HG03457 (cell line): ENCODE results near the gene EBLN2.
"Not testable (repeated sequence)": the region's sequence is repeated elsewhere in the genome, so short reads cannot be mapped to it uniquely, and the experiment has no call there.

Experiments used
- ATAC-seq: cut with Tn5 transposase; IDR thresholded peaks from one replicate; pipeline ENCODE4 v1.9.1; 2021; ENCODE audit warnings: moderate number of reproducible peaks; ENCODE audit not compliant: unreplicated experiment

EBLN2 gene

DNA sequence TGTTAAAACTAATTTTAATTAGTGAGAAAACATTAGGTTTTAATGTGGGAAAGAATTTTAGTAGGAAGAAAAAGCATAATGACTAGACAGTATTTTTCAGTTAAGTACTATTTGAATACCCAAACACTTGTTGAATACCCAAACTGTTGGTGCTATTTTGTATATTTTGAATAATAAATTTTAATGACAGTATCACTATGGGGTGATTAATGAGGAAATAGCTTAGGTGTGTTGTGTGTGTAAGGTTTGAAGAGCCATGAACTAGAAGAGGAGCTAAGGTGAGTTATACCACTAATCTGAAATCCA, 4.7 kb upstream of the EBLN2 start:
- ATAC-seq: no peak

DNA sequence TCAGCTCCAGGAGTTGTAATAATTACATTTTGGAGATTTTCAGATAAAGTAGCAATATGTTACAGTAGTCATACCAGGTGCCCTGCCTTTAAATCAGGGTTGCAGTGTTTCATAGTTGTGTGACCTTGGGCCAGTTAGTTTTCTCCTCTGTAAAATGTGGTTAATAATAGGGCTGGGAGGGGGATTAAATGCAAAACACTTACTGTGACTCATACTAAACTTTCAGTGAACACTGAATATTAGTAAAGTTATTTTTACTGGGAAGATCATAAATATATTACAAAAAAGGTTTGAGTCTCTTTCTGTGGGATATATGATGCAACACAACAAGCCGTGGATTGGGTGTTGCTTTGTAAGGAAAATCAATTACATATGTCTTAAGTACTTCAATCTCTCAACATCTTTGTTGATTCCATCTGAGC, 1.1 kb upstream of the EBLN2 start:
- no peak for ATAC-seq

DNA sequence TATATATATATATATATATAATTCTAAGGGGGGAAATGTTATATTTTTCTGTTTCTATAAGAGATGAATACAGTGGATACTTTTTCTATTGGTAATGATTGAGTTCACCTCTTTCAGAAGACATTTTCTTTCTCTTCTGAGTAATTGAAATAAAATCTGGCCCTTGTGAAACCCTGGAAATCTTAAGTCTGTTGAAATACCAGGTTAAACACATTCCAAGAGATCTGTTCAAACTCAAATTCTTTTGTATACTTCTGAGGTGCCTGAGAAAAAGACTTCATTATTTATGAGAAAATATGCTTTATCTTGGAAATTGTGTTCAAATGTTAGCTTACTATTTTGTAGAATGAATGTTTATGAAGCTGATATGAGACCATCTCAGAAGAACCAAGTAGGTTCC, 4.8 kb downstream of the EBLN2 start:
- ATAC-seq: not testable (repeated sequence)

DNA sequence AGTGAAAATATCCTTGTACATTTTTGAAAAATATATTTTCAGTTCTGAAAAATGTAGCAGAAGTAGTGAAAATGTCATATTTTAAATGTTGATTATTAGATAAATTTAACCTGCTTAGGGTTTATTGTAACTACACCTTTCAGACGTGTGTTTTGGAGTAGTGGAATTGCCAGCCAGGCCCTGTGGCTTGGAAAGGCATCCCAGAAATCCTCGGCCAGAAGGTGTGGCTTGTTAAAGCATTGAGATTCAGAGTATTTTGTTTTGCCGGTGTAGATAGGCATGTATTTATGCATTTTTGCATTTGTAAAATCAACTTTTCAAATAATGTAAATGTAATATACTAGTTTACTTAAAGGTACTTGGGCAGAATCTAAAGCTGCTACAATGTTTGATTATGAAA, 7.0 kb downstream of the EBLN2 start:
- no peak for ATAC-seq

DNA sequence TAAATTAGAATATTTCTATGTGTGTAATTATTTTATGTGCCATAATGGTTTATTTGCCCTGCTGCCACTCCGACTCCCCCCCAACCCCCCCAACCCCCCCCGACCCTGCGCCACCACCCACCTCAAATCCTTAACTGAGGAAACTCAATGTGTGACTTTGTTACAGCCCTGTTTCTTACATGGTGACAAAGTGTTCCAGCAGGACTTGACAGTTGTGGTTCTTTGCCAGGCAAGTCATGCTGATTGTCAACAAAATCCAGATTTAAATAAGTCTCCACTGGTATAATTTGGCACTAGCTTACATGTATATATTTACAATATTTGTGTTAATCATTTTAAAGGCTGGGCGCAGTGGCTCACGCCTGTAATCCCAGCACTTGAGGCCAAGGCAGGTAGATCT, 7.7 kb downstream of the EBLN2 start:
- ATAC-seq: no peak

DNA sequence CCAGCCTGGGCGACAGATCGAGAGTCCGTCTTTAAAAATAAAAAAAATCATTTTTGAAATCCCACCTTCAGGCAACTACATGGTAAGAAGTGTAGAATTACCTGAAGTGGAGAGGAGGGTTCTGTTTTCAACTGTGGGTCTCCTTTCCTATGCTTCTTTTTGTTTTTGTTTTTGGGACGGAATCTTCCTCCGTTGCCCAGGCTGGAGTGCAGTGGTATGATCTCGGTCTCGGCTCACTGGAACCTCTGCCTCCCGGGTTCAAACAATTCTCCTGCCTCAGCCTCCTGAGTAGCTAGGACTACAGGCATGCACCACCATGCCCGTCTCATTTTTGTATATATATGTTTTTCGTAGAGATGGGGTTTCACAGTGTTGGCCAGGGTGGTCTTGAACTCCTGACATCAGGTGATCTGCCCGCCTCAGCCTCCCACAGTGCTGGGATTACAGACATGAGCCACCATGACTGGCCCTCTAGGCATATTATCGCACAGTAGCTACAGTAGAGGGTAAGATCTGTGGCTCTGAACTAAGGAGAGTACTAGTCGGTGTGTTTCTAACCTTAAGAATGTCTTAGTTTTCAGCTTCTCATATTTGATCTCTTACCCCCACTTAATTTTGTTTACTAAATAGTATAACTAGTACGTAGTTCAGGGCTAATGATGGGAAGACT, 8.5 kb downstream of the EBLN2 start:
- ATAC-seq: no peak

DNA sequence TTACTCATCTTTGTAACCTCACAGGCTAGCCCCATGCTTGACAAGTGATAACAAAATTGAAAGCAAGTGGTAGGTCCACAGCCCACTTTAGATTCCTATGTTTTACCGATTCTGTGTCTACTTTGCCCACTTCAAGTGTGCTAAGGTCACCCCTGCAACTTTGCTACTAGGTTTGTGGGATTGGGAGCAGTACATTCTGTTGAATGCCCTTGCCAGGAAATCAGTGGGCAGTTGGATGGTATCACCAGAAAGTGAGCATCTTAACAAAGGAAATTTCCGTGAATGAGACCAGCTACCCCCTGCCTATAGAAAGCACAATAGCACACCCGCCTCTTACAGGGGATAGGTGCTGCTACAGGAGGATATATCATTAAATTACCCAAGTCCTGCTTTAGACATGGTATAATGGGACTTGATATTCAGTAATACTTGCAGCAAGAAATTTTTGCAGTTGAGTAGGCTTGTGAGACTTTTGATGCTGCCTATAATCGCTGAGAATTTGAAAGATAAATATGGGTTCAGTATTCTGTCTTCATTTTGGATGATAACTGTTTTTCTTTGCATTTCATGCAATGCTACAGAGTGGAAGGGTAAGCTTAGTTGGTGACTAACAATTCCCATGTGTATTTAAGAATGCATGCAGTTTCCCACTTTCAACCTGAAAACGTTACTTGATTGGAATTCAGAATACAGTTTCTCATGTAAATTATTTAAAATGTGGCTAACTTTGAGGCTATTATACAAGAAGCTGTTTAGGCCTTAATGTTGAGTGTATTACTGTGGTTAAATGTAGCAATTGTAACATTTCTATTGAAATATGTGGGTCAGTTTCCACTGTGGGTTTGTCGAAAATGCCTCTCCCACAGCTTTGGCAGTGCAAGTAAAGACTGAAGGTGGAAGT, 9.5 kb downstream of the EBLN2 start:
- ATAC-seq: no peak

DNA sequence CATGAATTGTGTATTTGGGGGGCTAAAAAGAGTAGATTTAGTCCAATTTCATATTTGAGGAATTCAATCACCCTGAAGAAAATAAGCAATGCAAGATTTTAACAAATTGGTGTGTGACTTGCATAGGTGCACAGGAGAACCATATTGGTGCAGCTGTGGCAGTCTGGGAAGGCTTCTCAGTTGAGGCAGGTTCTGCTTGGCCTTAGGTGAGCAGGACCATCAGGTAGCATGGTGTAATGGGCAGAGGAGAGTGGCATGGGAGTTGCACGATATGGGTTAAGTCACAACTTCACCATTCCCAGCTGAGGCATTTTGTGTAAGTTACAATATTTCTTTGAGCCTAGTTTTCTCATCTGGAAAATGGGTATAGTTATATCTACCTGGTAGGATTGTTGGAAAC, 10.5 kb downstream of the EBLN2 start:
- no peak for ATAC-seq

DNA sequence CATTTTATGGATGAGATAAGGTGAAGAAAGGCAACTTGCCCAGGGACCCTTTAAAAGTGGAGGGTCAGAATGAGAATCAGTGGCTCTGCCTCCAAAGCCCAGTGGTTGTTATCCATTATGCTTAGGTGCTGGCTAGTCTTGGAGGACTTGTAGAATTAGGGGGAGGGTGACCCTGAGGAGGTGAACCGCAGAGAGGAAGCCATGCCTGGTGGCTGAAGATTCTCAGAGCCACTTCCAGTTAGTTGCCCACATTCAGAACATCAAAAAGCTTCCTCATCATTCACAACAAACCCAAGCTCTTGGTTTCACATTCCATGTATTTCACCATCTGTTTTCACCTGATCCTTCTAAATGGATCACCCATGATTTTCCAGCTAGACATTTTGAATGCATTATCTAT, 11.2 kb downstream of the EBLN2 start:
- no peak for ATAC-seq

DNA sequence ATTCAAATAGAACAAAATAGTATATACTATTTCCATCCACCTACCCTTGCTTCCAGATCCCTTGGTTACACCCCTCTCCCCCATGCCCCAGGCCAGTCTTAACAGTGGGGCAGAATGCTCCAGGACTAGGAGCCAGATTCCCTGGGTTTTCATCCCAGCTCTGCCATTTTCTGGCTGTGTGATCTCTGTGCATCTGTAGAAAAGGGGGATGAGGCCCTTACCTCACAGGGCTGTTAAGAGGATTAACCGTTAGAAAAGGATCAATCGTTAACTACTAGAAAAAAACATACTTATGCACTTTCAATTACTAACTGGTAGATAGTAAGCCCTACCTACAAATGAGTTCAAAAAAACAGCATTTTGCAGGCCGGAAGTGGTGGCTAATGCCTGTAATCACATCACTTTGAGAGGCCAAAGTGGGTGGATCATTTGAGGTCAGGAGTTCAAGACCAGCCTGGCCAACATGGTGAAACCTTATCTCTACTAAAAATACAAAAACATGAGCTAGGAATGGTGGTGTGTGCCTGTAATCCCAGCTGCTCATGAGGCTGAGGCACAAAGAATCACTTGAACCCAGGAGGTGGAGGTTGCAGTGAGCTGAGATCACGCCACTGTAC, 11.7 kb downstream of the EBLN2 start:
- ATAC-seq: no peak

DNA sequence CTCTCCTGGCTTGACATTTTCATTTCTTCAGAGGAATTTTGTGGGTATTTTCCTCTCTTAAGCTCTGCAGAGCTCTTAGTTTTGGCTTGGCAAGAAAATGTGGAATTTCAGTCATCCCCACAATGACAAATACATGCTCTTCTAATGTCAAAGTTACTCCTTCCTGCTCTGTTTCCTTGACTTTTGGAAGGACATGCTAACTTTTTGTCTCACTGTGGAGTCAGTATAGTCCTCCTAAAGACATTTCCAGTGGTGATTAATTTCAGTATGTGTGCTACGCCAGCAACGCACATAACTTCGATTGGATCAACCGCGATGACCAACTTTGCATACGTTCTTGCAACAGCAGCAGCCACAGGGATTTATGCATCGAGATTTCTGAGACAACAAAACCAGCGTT, 13.3 kb downstream of the EBLN2 start:
- no peak for ATAC-seq

DNA sequence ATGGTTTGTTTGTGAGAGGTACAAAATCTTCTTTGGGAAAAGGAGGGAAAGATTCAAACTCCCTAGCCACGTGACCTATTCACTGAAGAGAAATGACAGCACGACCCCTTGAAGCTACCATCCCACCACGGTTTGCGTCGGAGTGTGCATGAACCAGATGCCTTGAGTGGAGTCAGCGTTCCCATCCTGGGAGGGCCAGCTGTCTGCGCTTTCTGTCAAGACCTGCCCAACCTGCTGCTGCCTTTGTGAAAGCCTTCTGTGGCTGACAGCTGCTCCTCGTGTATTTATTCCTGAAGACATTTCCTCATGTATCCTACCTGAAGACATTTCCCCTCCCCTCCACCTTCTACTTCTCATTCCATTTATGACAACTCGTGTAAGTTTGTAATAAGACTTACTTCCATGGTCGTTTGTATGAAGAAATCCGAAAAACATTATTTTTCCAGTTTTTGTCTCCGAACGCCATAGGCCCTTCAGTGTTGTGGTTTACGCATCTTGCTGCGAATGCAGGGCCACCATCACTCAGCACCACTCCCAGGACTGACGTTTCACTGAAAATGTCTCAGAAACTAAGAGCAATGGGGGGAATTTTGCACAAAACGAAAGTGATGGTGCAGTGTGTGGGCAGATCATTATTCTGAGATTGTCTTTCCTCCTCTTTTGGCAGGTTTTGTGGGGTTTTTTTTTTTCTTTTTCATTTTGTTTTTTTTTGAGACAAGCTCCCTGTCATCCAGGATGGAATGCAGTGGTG, 18.9 kb downstream of the EBLN2 start:
- ATAC-seq: no peak

DNA sequence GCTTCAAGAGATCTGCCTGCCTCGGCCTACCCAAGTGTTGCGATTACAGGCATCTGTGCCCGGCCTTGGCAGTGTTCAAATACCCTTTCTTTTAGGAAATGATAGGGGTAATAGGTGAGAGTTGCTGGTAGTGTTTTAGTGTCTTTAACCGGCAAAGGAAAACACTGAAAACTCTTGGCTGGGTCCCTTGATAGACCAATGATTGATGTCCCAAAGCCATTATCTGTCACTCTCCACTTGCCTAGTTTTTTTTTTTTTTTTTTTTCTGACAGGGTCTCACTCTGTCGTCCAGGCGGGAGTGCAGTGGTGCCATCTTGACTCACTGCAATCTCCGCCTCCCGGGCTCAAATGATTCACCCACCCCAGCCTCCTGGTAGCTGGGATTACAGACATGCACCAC, 19.7 kb downstream of the EBLN2 start:
- no peak for ATAC-seq

DNA sequence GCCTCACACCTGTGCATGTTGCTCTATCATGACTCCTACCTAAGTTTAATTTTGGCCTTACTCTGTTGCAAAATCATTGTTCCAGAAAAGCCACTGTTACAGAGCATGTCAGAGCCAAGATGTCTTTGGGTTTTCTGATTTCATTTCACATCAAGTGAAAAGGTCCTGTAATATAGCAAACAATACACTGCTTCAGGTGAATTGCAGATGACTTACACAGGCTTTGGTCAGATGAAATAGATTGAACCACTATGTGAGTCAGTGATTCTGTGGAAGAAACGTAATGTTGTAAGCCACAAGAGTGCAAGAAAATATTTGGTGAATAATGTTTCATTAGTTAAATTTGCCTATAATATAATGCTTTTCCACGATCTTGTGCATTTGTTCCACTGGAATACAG, 22.7 kb downstream of the EBLN2 start:
- no peak for ATAC-seq

DNA sequence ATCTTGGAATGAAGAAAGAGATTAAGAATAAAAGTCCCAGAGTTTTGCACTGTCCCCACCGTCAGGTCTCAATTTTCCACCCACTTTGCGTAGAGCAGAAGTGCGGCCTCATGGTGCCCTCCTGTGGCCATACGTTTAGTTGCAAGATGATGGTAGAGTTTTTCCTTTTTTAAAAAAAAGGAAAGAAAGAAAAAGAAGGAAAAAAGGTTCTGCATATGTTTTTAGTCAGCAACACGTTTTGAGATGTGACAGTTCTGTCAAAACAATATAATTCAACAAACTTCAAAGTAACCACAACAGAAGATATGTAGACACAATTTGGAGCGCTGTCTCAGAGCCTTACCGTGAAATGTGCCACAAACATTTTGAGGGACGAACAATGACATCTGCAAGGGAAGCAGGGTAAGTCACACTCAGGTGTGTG, 24.6 kb downstream of the EBLN2 start:
- ATAC-seq: no peak

DNA sequence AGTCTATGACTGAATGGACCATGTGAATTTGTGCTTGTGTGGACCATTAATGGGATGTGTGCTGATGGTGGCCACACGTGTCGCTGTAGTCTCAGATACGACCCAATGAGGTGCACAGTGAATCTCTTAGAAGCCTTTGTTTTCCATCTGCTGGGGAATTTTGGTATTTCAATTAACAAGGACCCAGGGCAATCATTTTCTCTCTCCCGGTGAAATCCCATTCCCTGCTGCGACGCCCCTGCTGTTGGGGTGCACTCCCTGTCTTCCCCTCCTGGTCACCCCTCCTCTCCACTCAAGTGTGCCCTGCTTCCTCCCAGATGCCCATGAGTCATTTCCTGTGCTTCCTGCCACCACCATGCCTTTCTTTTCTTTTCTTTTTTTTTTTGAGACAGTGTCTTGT, 32.7 kb downstream of the EBLN2 start:
- no peak for ATAC-seq

DNA sequence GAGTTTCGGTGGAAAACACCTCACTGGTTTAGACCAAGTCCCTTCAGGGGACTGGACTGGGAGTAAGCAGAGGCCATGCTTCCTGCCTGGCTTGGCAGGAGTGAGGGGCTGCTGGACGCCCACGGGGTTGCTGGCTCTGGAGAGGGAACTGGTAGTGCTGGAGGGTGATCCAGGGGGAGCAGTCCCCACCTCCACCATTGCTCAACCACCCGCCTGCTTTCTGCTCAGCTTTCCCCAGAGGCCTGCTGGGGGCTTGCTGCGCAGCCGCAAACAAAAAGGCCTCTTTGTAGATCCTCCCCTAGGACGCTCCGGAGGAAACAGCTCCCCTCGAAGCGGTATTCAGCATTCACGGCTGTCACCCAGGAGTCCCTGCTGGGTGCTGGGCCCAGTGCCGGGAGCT, 33.5 kb downstream of the EBLN2 start:
- ATAC-seq: no peak

DNA sequence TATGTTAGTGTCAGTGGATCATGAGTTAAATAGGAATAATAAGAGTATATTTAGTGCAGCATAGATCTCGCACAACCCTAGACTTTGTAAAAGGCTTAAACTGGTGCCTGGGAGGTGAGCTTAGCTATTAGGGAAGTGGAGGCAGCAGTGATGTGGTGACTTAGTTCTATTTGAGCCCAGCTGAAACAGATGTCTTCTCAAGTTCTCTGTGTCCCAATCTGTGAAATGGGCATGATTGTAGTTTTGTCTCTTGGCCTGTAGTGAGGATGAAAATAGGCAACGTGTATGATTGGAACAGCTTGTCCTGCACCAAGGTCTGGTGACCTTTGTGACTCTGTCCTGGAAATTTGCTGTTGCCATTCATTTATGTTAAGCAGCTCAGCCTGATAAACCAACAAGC, 34.7 kb downstream of the EBLN2 start:
- no peak for ATAC-seq

DNA sequence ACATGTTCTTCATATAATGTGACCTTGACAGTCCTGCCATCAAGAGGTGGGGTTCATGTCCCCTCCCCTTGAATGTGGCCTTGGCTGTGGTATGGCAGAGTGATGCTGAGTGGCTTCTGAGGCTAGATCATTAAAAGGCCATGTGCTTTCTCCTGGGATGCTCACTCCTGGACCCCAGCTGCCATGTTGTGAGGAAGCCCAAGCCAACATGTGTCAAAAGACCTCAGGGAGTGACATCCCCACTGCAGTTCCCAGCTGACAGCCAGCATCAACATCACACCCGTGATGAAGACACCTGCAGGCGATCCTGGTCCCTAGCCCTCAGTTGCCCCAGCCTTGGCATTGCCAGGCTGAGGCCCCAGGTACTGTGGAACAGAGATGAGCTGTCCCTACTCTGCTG, 36.6 kb downstream of the EBLN2 start:
- ATAC-seq: no peak

DNA sequence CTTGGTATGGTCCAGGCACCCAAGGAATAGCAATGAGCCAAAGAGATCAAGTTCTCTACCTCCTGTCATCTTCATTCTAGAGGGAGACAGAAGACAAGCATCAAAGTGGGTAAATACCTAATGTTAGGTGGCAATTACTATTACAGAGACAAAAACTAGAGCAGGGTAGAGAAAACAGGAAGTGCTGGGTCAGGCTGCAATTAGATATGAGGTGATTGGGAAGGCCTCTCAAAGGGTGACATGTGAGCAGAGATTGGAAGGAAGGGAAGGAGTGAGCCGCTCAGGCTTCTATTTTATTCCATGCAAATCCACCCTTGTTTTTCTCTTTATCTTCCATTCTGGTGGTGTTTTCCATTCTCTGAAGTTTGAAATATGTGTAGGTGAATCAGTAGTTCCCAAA, 37.4 kb downstream of the EBLN2 start:
- ATAC-seq: no peak

DNA sequence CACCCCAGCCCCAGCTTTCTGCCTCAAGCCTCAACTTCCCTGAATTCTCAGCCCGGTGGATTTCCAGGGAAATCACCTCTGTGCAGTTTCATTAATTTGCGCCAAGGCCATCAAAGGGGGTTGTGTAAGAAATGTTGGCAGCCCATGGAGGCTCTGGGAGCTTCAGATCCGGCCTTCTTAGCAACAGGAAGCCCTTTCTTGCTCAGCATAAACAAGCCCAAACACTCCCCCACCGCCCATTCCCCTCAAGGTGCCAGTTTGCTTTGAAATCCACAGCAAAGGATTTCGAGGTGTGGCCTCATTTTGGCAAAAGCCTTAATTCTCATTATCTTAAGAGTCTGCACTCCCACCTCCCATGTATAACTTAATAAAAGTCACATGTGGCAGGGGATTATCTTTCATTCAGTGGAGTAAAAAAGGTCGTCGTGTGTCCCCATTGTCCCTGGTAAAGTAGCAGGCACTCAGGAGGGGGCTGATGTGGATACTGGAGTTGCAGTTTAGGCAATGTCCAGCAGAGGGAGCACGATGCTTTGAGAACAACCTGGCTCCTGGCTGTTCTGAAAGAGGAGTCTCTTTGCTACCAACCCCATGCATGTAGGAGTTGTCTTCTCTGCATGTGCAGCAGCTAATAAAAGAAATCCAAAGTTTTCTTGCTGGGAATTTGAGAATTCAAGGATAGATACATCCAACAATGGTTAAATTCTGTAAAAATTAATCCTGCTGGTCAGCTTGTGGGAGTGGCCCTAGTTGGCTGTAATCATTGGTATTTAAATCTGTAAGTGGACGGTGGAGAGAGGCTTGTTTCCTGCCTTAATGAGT, 39.5 kb downstream of the EBLN2 start:
- peak; percentile 93 for ATAC-seq
